B cell (primary cell): Measurements from ENCODE around the gene RPL10. TPM values are rescaled to one million over a fixed set of nuclear protein-coding genes. Genes with fewer than 3 reads are reported as not detected.

Experiments
- ATAC-seq: fragments of 200-7000 bp; cut with Tn5 transposase; one replicate; pipeline ENCODE4 v1.10.0; 2021; ENCODE audit warnings: low read depth, mild to moderate bottlenecking, moderate number of reproducible peaks, moderate library complexity
- CTCF ChIA-PET: fragments of 350-600 bp; sonication (Branson Sonifier 250); formaldehyde crosslinking; loops from one replicate; lab custom pipeline; 2021; ENCODE audit warnings: antibody characterized with exemption, inconsistent platforms; lab: Charles Lee
- POLR2A ChIA-PET: fragments of 350-600 bp; sonication (Branson Sonifier 250); formaldehyde crosslinking; loops from one replicate; lab custom pipeline; 2021; ENCODE audit warnings: antibody characterized with exemption; lab: Charles Lee
- DNase-seq: peaks from one replicate; pipeline ENCODE4 v3.0.0; 2013
- H2AFZ ChIP-seq: 2 replicates; pipeline ENCODE4 v1.6.1; 2012; ENCODE audit warnings: mild to moderate bottlenecking, low read depth, low read length; ENCODE audit not compliant: insufficient read depth, poor library complexity, severe bottlenecking
- H3K27ac ChIP-seq, 2 donors: 1 replicate in 1 of 2; 2 replicates in 1 of 2; pipeline ENCODE4 v1.5.1; 2012 to 2013; ENCODE audit warnings: low read length in 2 of 2, mild to moderate bottlenecking in 2 of 2, moderate library complexity in 1 of 2
- H3K27me3 ChIP-seq, 4 experiments: fragments of 200-600 bp in 1 of 4; sonication (generic) in 1 of 4; replicated peaks in 1 of 4; 1 replicate in 2 of 4; 2 replicates in 2 of 4; pipeline versions ENCODE4 v1.6.1 to v1.7.0; 2013 to 2016; ENCODE audit warnings: low read length in 3 of 4, mild to moderate bottlenecking in 2 of 4, mixed read lengths in 1 of 4, moderate library complexity in 1 of 4; ENCODE audit not compliant: insufficient read depth in 4 of 4, control insufficient read depth in 3 of 4; ENCODE audit errors: control extremely low read depth in 1 of 4
- H3K36me3 ChIP-seq, 2 experiments: replicated peaks in 1 of 2; 1 replicate in 1 of 2; 2 replicates in 1 of 2; pipeline versions ENCODE4 v1.6.1 to v1.7.1; 2013; ENCODE audit warnings: low read length in 1 of 2; ENCODE audit not compliant: insufficient read depth in 2 of 2, control insufficient read depth in 1 of 2; ENCODE audit errors: control extremely low read depth in 1 of 2, extremely low read depth in 1 of 2
- H3K4me1 ChIP-seq, 2 donors: fragments of 200-600 bp in 1 of 2; sonication (generic) in 1 of 2; 1 replicate in 1 of 2; 2 replicates in 1 of 2; pipeline versions ENCODE4 v1.5.1 to v1.6.1; 2013 to 2017; ENCODE audit warnings: low read length in 2 of 2; ENCODE audit not compliant: control insufficient read depth in 2 of 2, insufficient read depth in 2 of 2
- H3K4me2 ChIP-seq: replicated peaks from 2 replicates; pipeline ENCODE3; 2012; ENCODE audit warnings: mild to moderate bottlenecking, low read depth, low read length; ENCODE audit not compliant: poor library complexity, severe bottlenecking
- H3K4me3 ChIP-seq, 5 experiments: fragments of 200-600 bp in 1 of 5; sonication (generic) in 1 of 5; 1 replicate in 3 of 5; 2 replicates in 2 of 5; pipeline versions ENCODE4 v1.5.1 to v1.7.0; 2011 to 2016; ENCODE audit warnings: low read length in 4 of 5, mild to moderate bottlenecking in 4 of 5, low read depth in 2 of 5, control low read depth in 1 of 5, moderate library complexity in 1 of 5; ENCODE audit not compliant: insufficient read depth in 1 of 5; ENCODE audit errors: control extremely low read depth in 1 of 5, extremely low read depth in 1 of 5
- H3K79me2 ChIP-seq: fragments of 200-600 bp; sonication (generic); one replicate; pipeline ENCODE4 v1.6.0; 2016; ENCODE audit warnings: low read length; ENCODE audit not compliant: control insufficient read depth, insufficient read depth
- H3K9ac ChIP-seq: fragments of 200-600 bp; sonication (generic); 2 replicates; pipeline ENCODE4 v1.6.1; 2017; ENCODE audit warnings: mild to moderate bottlenecking, low read length, moderate library complexity
- H3K9me3 ChIP-seq, 3 donors: one replicate each; pipeline versions ENCODE4 v1.6.1 to v1.7.1; 2013; ENCODE audit warnings: low read length in 2 of 3; ENCODE audit not compliant: control insufficient read depth in 2 of 3, insufficient read depth in 1 of 3; ENCODE audit errors: control extremely low read depth in 1 of 3
- H4K20me1 ChIP-seq: 2 replicates; pipeline ENCODE4 v1.6.0; 2012; ENCODE audit warnings: mild to moderate bottlenecking, low read length; ENCODE audit not compliant: insufficient read depth, control insufficient read depth, poor library complexity, severe bottlenecking
- H3K27ac Mint-ChIP-seq: one replicate; pipeline ENCODE4 v1.8.0; 2021; ENCODE audit warnings: mixed read lengths
- H3K27me3 Mint-ChIP-seq: one replicate; pipeline ENCODE4 v1.8.0; 2021; ENCODE audit warnings: mixed read lengths
- H3K4me1 Mint-ChIP-seq: one replicate; pipeline ENCODE4 v1.8.0; 2021; ENCODE audit warnings: mixed read lengths
- H3K4me3 Mint-ChIP-seq: one replicate; pipeline ENCODE4 v1.8.0; 2021; ENCODE audit warnings: mixed read lengths
- H3K9me3 Mint-ChIP-seq: one replicate; pipeline ENCODE4 v1.8.0; 2022; ENCODE audit warnings: mixed read lengths; ENCODE audit not compliant: insufficient read depth
- CTCF ChIP-seq: fragments of 200-600 bp; IDR thresholded peaks from one replicate; pipeline ENCODE4 v1.8.0; 2022; ENCODE audit warnings: antibody characterized with exemption, mild to moderate bottlenecking
- EZH2 ChIP-seq: IDR thresholded peaks from 2 replicates; pipeline ENCODE4 v1.6.1; 2012; ENCODE audit warnings: borderline replicate concordance, low read depth, mild to moderate bottlenecking, moderate library complexity, low read length; ENCODE audit not compliant: insufficient read depth, poor library complexity, severe bottlenecking
- WGBS: methylation state at CpG from one replicate; pipeline ENCODE4 v1.1.5; 2013; ENCODE audit warnings: missing lambda C conversion rate; ENCODE audit not compliant: insufficient coverage; 5-methylcytosine and 5-hydroxymethylcytosine counted together
- intact Hi-C: fragments of 100-400 bp; cut with micrococcal nuclease; formaldehyde crosslinking; loops from one replicate; pipeline ENCODE4 v1.10.0; 2022
- polyA plus RNA-seq: library from polyadenylated mRNA; depleted of rRNA; stranded (reverse); fragments of >200 nt; gene quantifications from 2 replicates; pipeline ENCODE4 v1.2.3, GENCODE V29; 2012
- total RNA-seq, 2 donors: library from RNA; stranded (reverse); fragments of 120-200 nt in 1 of 2; gene quantifications; 1 replicate in 1 of 2; 2 replicates in 1 of 2; pipeline versions ENCODE4 v1.2.3 to v1.2.4, GENCODE V29; 2013 to 2022

Gene RPL10
- total and polyA plus RNA-seq, 2 donors (not counting 1 experiment from before 2014, with no cell fraction given), result 4,073 to 16,482 TPM

GRCh38 chrX:154367474-154368308 is 30.5 kb upstream of the RPL10 start:
- H3K4me2 ChIP-seq, result peak overlapping the region; percentile 80
- H3K9me3 ChIP-seq, result no peaks in the 10 kb centered on the region
- Mint-ChIP-seq H3K9me3 (no peaks in the 10 kb centered on the region), H3K27me3 (no peaks in the 10 kb centered on the region), H3K4me1 (peaks cover 12% of the 10 kb centered on the region), H3K27ac (peak overlapping the region; percentile 88), H3K4me3 (peak overlapping the region; percentile 80)
- H3K36me3 ChIP-seq, result peaks cover 0 to 51% of the 10 kb centered on the region in 2 experiments
- no peaks in the 10 kb centered on the region for H3K27me3 ChIP-seq
- H3K4me1 ChIP-seq, result peaks cover 12 to 33% of the 10 kb centered on the region in 2 donors
- peak overlapping the region; percentile 46 for H3K9ac ChIP-seq
- POLR2A ChIA-PET, result interaction anchor here (0.7 to 1.0 kb wide), 2 partner anchors 10 to 34 kb away, joined by 3 to 7 read pairs; no protein-coding TSS in a partner anchor
- no peak overlapping the region for H2AFZ ChIP-seq
- peaks cover 29% of the 10 kb centered on the region for H4K20me1 ChIP-seq
- TF ChIP-seq EZH2 (no peak), CTCF (no peak)
- peaks cover 54% of the 10 kb centered on the region for H3K79me2 ChIP-seq
- 98% methylated on average over 26 of the region's 31 CpGs for WGBS
- no peak for DNase-seq
- CTCF ChIA-PET, result no interaction called here
- no peak for ATAC-seq
- H3K4me3 ChIP-seq, result peak overlapping the region in 2 of 5 experiments; percentile 35 to 79
- intact Hi-C loops, result no loop called here
- peak overlapping the region; percentile 86 to 90 for H3K27ac ChIP-seq
